HCT116 (cell line): ENCODE results near the gene CCDC69. TPM values are rescaled to one million over a fixed set of nuclear protein-coding genes. Genes with fewer than 3 reads are reported as not detected.

ENCODE experiments used
- ATAC-seq: fragments of 200-7000 bp; cut with Tn5 transposase; 2 replicates; pipeline ENCODE4 v1.9.1; 2020; ENCODE audit warnings: mild to moderate bottlenecking, moderate library complexity
- BruUV-seq: library from RNA; stranded (reverse); fragments of 400-500 nt; replicated peaks from 2 replicates; lab custom pipeline; 2021; lab: Mats Ljungman, UMichigan
- CTCF ChIA-PET: fragments of 300-600 bp; sonication (Branson Sonifier 250); formaldehyde crosslinking; loops from one replicate; lab custom pipeline; 2021; ENCODE audit warnings: antibody characterized with exemption; lab: Charles Lee
- POLR2A ChIA-PET: fragments of 300-600, 350-600 bp; sonication (Branson Sonifier 250); formaldehyde crosslinking; loops from one replicate; lab custom pipeline; 2021; ENCODE audit warnings: antibody characterized with exemption; lab: Charles Lee
- RAD21 ChIA-PET, 2 experiments: fragments of 300-600 bp; sonication (Branson Sonifier 250); formaldehyde crosslinking; loops; one replicate each; lab custom pipeline; 2023; ENCODE audit warnings: low total read pairs in 2 of 2; ENCODE audit not compliant: uncharacterized antibody in 2 of 2, unreplicated experiment in 2 of 2, low non-redundant PET in 1 of 2; lab: Charles Lee
- DNase-seq: peaks from one replicate; pipeline ENCODE4 v3.0.0-alpha.2; 2010; ENCODE audit warnings: low read depth, low spot score
- H2AFZ ChIP-seq: fragments of 200-600 bp; shearing (Covaris generic), sonication (generic); 2 replicates; pipeline ENCODE4 v1.6.1; 2017; ENCODE audit warnings: low read depth, mixed run types, mixed read lengths, antibody characterized with exemption, low read length; ENCODE audit not compliant: poor library complexity, severe bottlenecking
- H3K27ac ChIP-seq: 2 replicates; pipeline ENCODE4 v1.5.1; 2012; ENCODE audit warnings: low read depth, low read length
- H3K27me3 ChIP-seq: fragments of 200-600 bp; sonication (generic); 2 replicates; pipeline ENCODE4 v1.6.1; 2016; ENCODE audit warnings: mixed run types, low read length, mixed read lengths; ENCODE audit not compliant: insufficient read depth
- H3K36me3 ChIP-seq, 2 experiments: fragments of 200-500 bp in 1 of 2; fragments of 200-600 bp in 1 of 2; sonication (Bioruptor generic) in 1 of 2; sonication (generic) in 1 of 2; 2 replicates each; pipeline versions ENCODE4 v1.5.1 to v1.6.1; 2014 to 2016; ENCODE audit warnings: low read length in 2 of 2, inconsistent platforms in 1 of 2, mixed read lengths in 1 of 2, mixed run types in 1 of 2; ENCODE audit not compliant: insufficient read depth in 2 of 2, control insufficient read depth in 1 of 2
- H3K4me1 ChIP-seq, 2 experiments: fragments of 200-600 bp in 1 of 2; sonication (generic) in 1 of 2; 2 replicates each; pipeline versions ENCODE4 v1.5.1 to v1.6.1; 2012 to 2017; ENCODE audit warnings: low read length in 2 of 2, inconsistent platforms in 1 of 2, mild to moderate bottlenecking in 1 of 2, mixed read lengths in 1 of 2, mixed run types in 1 of 2, moderate library complexity in 1 of 2; ENCODE audit not compliant: insufficient read depth in 2 of 2, control insufficient read depth in 1 of 2
- H3K4me2 ChIP-seq: fragments of 200-600 bp; sonication (generic); 2 replicates; pipeline ENCODE4 v1.6.1; 2017; ENCODE audit warnings: mixed run types, low read length, mixed read lengths
- H3K4me3 ChIP-seq, 2 experiments: fragments of 200-600 bp in 1 of 2; sonication (generic) in 1 of 2; replicated peaks in 1 of 2; 2 replicates each; pipeline ENCODE4 v1.5.1; 2011 to 2016; ENCODE audit warnings: low read length in 2 of 2, control low read depth in 1 of 2, low read depth in 1 of 2, mild to moderate bottlenecking in 1 of 2, mixed read lengths in 1 of 2, mixed run types in 1 of 2
- H3K79me2 ChIP-seq: fragments of 200-600 bp; sonication (generic); 2 replicates; pipeline ENCODE4 v1.6.1; 2017; ENCODE audit warnings: mild to moderate bottlenecking, mixed run types, low read length, moderate library complexity, mixed read lengths; ENCODE audit not compliant: insufficient read depth
- H3K9ac ChIP-seq: fragments of 200-600 bp; sonication (generic); 2 replicates; pipeline ENCODE4 v1.6.1; 2016; ENCODE audit warnings: low read length, mixed read lengths
- H3K9me2 ChIP-seq: fragments of 200-600 bp; sonication (generic), shearing (Covaris generic); 2 replicates; pipeline ENCODE4 v1.6.1; 2017; ENCODE audit warnings: mixed run types, mild to moderate bottlenecking, moderate library complexity; ENCODE audit not compliant: insufficient read depth
- H3K9me3 ChIP-seq, 2 experiments: fragments of 200-500 bp in 1 of 2; fragments of 200-600 bp in 1 of 2; sonication (Bioruptor generic) in 1 of 2; sonication (generic) in 1 of 2; 2 replicates each; pipeline ENCODE4 v1.6.1; 2014 to 2017; ENCODE audit warnings: low read length in 2 of 2, mixed read lengths in 2 of 2, inconsistent platforms in 1 of 2, low read depth in 1 of 2, mild to moderate bottlenecking in 1 of 2, mixed run types in 1 of 2, moderate library complexity in 1 of 2; ENCODE audit not compliant: control insufficient read depth in 1 of 2, insufficient read depth in 1 of 2
- H4K20me1 ChIP-seq: fragments of 200-600 bp; sonication (generic), shearing (Covaris generic); 2 replicates; pipeline ENCODE4 v1.6.1; 2017; ENCODE audit warnings: mixed run types, mild to moderate bottlenecking, moderate library complexity; ENCODE audit not compliant: insufficient read depth
- ELF1 ChIP-seq: IDR thresholded peaks from 2 replicates; pipeline ENCODE4 v1.6.1; 2012; ENCODE audit warnings: low read depth, borderline replicate concordance
- JUND ChIP-seq: IDR thresholded peaks from 2 replicates; pipeline ENCODE4 v1.6.1; 2012
- SP1 ChIP-seq: IDR thresholded peaks from 2 replicates; pipeline ENCODE4 v1.6.1; 2012; ENCODE audit warnings: low read depth
- intact Hi-C: fragments of 100-400 bp; cut with micrococcal nuclease; formaldehyde crosslinking; loops from 2 replicates; pipeline ENCODE4 v1.10.0; 2022
- total RNA-seq: library from RNA; stranded (reverse); gene quantifications from one replicate; pipeline ENCODE4 v1.2.1, GENCODE V29; 2021; ENCODE audit not compliant: unreplicated experiment
- TF ChIP-seq, protein P1 (sequence below): IDR thresholded peaks from 2 replicates; pipeline ENCODE4 v1.6.1; 2011; ENCODE audit warnings: mild to moderate bottlenecking, low read length, moderate library complexity; ENCODE audit not compliant: insufficient replicate concordance; ENCODE audit errors: extremely low read depth
- TF ChIP-seq, protein P2 (sequence below): IDR thresholded peaks from 2 replicates; pipeline ENCODE4 v1.6.1; 2012; ENCODE audit warnings: low read depth

The CCDC69 gene
- total RNA-seq, 1 experiment from 2014 or later = 4.3 TPM

DNA sequence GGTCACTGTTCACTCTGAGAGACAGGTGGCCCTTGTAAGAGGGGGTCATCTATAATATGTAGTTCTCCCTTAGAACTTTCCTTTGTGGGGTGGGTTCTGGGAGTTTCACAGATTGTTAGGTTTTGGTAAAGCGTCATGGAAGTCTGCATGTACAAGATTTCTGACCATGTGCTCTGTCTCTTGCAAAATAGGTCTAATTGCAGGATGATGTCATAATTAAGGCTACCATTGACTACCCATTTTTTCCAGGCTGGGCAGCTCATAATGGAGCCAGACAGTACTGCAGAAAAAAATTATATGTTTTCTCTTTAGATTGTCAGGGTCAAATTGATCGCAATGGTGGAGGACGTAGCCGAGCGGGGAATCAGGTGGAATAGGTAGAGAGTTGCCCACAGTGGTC is 25.4 kb upstream of the CCDC69 start:
- H2AFZ ChIP-seq = no peak overlapping the region
- ATAC-seq = no peak
- no peaks in the 10 kb centered on the region for H4K20me1 ChIP-seq
- no peak overlapping the region for H3K27ac ChIP-seq
- no peak overlapping the region for H3K4me2 ChIP-seq
- POLR2A ChIA-PET = no interaction called here
- H3K9me3 ChIP-seq = no peaks in the 10 kb centered on the region
- no peaks in the 10 kb centered on the region for H3K79me2 ChIP-seq
- H3K9me2 ChIP-seq = no peaks in the 10 kb centered on the region
- TF ChIP-seq ELF1 (no peak), JUND (no peak), SP1 (no peak)
- TF ChIP-seq, protein P1, sequence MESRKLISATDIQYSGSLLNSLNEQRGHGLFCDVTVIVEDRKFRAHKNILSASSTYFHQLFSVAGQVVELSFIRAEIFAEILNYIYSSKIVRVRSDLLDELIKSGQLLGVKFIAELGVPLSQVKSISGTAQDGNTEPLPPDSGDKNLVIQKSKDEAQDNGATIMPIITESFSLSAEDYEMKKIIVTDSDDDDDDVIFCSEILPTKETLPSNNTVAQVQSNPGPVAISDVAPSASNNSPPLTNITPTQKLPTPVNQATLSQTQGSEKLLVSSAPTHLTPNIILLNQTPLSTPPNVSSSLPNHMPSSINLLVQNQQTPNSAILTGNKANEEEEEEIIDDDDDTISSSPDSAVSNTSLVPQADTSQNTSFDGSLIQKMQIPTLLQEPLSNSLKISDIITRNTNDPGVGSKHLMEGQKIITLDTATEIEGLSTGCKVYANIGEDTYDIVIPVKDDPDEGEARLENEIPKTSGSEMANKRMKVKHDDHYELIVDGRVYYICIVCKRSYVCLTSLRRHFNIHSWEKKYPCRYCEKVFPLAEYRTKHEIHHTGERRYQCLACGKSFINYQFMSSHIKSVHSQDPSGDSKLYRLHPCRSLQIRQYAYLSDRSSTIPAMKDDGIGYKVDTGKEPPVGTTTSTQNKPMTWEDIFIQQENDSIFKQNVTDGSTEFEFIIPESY = no peak
- TF ChIP-seq, protein P2, sequence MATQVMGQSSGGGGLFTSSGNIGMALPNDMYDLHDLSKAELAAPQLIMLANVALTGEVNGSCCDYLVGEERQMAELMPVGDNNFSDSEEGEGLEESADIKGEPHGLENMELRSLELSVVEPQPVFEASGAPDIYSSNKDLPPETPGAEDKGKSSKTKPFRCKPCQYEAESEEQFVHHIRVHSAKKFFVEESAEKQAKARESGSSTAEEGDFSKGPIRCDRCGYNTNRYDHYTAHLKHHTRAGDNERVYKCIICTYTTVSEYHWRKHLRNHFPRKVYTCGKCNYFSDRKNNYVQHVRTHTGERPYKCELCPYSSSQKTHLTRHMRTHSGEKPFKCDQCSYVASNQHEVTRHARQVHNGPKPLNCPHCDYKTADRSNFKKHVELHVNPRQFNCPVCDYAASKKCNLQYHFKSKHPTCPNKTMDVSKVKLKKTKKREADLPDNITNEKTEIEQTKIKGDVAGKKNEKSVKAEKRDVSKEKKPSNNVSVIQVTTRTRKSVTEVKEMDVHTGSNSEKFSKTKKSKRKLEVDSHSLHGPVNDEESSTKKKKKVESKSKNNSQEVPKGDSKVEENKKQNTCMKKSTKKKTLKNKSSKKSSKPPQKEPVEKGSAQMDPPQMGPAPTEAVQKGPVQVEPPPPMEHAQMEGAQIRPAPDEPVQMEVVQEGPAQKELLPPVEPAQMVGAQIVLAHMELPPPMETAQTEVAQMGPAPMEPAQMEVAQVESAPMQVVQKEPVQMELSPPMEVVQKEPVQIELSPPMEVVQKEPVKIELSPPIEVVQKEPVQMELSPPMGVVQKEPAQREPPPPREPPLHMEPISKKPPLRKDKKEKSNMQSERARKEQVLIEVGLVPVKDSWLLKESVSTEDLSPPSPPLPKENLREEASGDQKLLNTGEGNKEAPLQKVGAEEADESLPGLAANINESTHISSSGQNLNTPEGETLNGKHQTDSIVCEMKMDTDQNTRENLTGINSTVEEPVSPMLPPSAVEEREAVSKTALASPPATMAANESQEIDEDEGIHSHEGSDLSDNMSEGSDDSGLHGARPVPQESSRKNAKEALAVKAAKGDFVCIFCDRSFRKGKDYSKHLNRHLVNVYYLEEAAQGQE = no peak
- TF ChIP-seq, all 23 proteins: peak for 0
- ChIA-PET CTCF (no interaction called here), RAD21 (no interaction called here)
- intact Hi-C loops = no loop called here
- Histone ChIP-seq H3K9ac (no peak overlapping the region), H3K36me3 (no peaks in the 10 kb centered on the region), H3K27me3 (no peaks in the 10 kb centered on the region), H3K4me1 (peaks cover 3 to 21% of the 10 kb centered on the region in 2 experiments; a peak in 3 of 4 replicates), H3K4me3 (no peak overlapping the region)
- DNase-seq = no peak
- BruUV-seq = no TSS peak
